HepG2 (cell line): ENCODE measurements around the gene PLEKHG5. TPM values are rescaled to one million over a fixed set of nuclear protein-coding genes. Genes with fewer than 3 reads are reported as not detected.

Source experiments
- AHDC1 ChIP-seq: sonication (generic); formaldehyde crosslinking; IDR thresholded peaks from 2 replicates; pipeline ENCODE4 v1.5.1; 2020; ENCODE audit warnings: mild to moderate bottlenecking, missing genetic modification reagents, borderline replicate concordance
- ETS1 ChIP-seq: sonication (generic); formaldehyde crosslinking; IDR thresholded peaks from 2 replicates; pipeline ENCODE4 v1.4.0; 2020; ENCODE audit warnings: missing genetic modification reagents
- SIN3B ChIP-seq: fragments of 150-350 bp; IDR thresholded peaks from 2 replicates; pipeline ENCODE4 v1.6.1; 2014; ENCODE audit warnings: low read length
- ZBTB39 ChIP-seq: sonication (generic); formaldehyde crosslinking; IDR thresholded peaks from 2 replicates; pipeline ENCODE4 v1.5.0; 2020; ENCODE audit warnings: missing genetic modification reagents
- ZC3H13 ChIP-seq: sonication (generic); formaldehyde crosslinking; IDR thresholded peaks from 2 replicates; pipeline ENCODE4 v1.8.1; 2023; ENCODE audit warnings: mild to moderate bottlenecking, missing genetic modification reagents, moderate library complexity
- ZNF597 ChIP-seq: sonication (generic); formaldehyde crosslinking; IDR thresholded peaks from 2 replicates; pipeline ENCODE4 v1.5.0; 2020; ENCODE audit warnings: missing genetic modification reagents
- ZNF609 ChIP-seq: sonication (generic); formaldehyde crosslinking; IDR thresholded peaks from 2 replicates; pipeline ENCODE4 v1.4.0; 2020; ENCODE audit warnings: mild to moderate bottlenecking, missing genetic modification reagents, borderline replicate concordance
- ZNF770 ChIP-seq: sonication (generic); formaldehyde crosslinking; IDR thresholded peaks from 2 replicates; pipeline ENCODE4 v1.5.0; 2020; ENCODE audit warnings: mild to moderate bottlenecking, missing genetic modification reagents
- ZNF841 ChIP-seq: sonication (generic); formaldehyde crosslinking; IDR thresholded peaks from 2 replicates; pipeline ENCODE4 v1.8.1; 2023; ENCODE audit warnings: missing genetic modification reagents, borderline replicate concordance
- polyA plus RNA-seq, 8 experiments: library from polyadenylated mRNA; depleted of rRNA in 3 of 8; stranded (reverse) in 7 of 8; unstranded in 1 of 8; fragments of >200 nt; fragmentation: Illumina TruSeq in 4 of 8; extraction: Trizol in 4 of 8; gene quantifications; 2 replicates each; pipeline versions ENCODE4 v1.2.1 to v1.2.3, GENCODE V29; 2011 to 2016; ENCODE audit warnings: low read depth in 4 of 8, missing spikeins in 1 of 8, mixed read lengths in 1 of 8; ENCODE audit not compliant: insufficient read depth in 1 of 8
- total RNA-seq, 5 experiments: library from RNA; depleted of rRNA; stranded (reverse); fragments of >200 nt; fragmentation: Illumina TruSeq; extraction: Trizol; gene quantifications; 2 replicates each; pipeline ENCODE4 v1.2.3, GENCODE V29; 2016; ENCODE audit warnings: low read depth in 1 of 5

Gene PLEKHG5
- total and polyA plus RNA-seq, 2 of the 13 experiments (the other 11 are each of a cell fraction or from before 2014, with no cell fraction given), result 1.9 to 3.5 TPM

- peak; percentile 49; the same call in 1 of the 2 replicates for TF ChIP-seq AHDC1 (CRISPR knock-in tag)
- peak; percentile 71 for TF ChIP-seq ZNF609 (CRISPR knock-in tag)
- no peak for TF ChIP-seq ETS1
- peak; percentile 99 for TF ChIP-seq ZC3H13 (CRISPR knock-in tag)
- TF ChIP-seq SIN3B, result no peak
- no peak for TF ChIP-seq ZBTB39
- peak; percentile 55; the same call in 1 of the 2 replicates for TF ChIP-seq ZNF770 (CRISPR knock-in tag)
- TF ChIP-seq ZNF841 (CRISPR knock-in tag), result peak; percentile 39; the same call in 1 of the 2 replicates
- no peak for TF ChIP-seq ZNF597 (CRISPR knock-in tag)
These were observed 44.2 kb downstream of the PLEKHG5 start (continued) for GRCh38 chr1:6447016-6447817.
